BE2C (cell line): ENCODE results near the gene CD68.

Experiments used
- DNase-seq: peaks from one replicate; pipeline ENCODE4 v3.0.0-alpha.2; 2020
- H3K27me3 ChIP-seq: fragments of 250-450 bp; sonication (Bioruptor Pico); 2 replicates; pipeline ENCODE4 v1.5.1; 2020; ENCODE audit warnings: mild to moderate bottlenecking
- H3K36me3 ChIP-seq: fragments of 250-450 bp; sonication (Bioruptor Pico); 2 replicates; pipeline ENCODE4 v1.5.1; 2020; ENCODE audit warnings: mild to moderate bottlenecking
- H3K4me1 ChIP-seq: fragments of 250-450 bp; sonication (Bioruptor Pico); 2 replicates; pipeline ENCODE4 v1.5.1; 2020
- H3K4me3 ChIP-seq: 2 replicates; pipeline ENCODE4 v1.5.1; 2011; ENCODE audit warnings: low read depth, low read length
- H3K9me3 ChIP-seq: fragments of 250-450 bp; sonication (Bioruptor Pico); 2 replicates; pipeline ENCODE4 v1.5.1; 2020
- TF ChIP-seq, protein P1 (sequence below): IDR thresholded peaks from 2 replicates; pipeline ENCODE4 v1.5.1; 2012; ENCODE audit warnings: mild to moderate bottlenecking, low read depth, low read length

Gene CD68

DNA sequence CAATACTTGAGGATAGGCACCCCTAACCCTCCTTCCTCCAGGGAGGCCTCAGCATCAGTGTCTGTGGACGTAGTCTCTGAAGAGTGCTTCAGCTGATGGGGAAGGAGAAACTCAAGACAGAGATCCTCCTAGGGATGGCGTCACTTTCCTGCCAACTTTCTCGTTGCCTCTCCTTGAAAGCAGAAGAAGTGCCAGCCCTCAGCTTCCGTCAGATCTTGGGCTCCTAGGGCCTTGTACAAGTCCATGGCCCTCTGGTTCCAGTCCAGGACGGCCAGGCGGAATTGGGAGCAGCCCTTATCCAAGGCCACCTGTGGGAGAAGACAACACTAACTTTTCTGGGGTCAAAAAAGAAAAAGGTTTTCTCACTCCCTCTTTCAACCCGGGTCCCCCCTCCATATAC is 46.9 kb downstream of the CD68 start:
- Histone ChIP-seq H3K4me1 (no peaks in the 10 kb centered on the region), H3K9me3 (no peaks in the 10 kb centered on the region), H3K4me3 (no peak overlapping the region), H3K36me3 (no peaks in the 10 kb centered on the region), H3K27me3 (no peaks in the 10 kb centered on the region)
- no peak for DNase-seq
- TF ChIP-seq, protein P1, sequence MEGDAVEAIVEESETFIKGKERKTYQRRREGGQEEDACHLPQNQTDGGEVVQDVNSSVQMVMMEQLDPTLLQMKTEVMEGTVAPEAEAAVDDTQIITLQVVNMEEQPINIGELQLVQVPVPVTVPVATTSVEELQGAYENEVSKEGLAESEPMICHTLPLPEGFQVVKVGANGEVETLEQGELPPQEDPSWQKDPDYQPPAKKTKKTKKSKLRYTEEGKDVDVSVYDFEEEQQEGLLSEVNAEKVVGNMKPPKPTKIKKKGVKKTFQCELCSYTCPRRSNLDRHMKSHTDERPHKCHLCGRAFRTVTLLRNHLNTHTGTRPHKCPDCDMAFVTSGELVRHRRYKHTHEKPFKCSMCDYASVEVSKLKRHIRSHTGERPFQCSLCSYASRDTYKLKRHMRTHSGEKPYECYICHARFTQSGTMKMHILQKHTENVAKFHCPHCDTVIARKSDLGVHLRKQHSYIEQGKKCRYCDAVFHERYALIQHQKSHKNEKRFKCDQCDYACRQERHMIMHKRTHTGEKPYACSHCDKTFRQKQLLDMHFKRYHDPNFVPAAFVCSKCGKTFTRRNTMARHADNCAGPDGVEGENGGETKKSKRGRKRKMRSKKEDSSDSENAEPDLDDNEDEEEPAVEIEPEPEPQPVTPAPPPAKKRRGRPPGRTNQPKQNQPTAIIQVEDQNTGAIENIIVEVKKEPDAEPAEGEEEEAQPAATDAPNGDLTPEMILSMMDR = no peak

DNA sequence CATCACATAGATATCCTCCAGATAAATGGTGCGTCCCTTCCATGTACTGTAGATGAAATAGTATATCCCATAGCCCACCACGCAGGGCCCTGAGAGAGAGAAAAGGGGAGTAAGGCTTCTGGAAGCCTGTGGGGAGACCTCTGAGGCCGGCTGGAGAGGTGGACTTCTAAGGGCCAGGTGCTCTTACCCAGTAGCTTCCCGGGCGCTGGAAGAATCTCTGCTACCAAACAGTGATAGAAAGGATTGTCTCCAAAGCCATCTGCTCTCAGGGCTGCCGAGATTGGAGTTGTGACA is 47.5 kb downstream of the CD68 start:
- H3K9me3 ChIP-seq = no peaks in the 10 kb centered on the region
- TF ChIP-seq, protein P1 = no peak
- no peaks in the 10 kb centered on the region for H3K27me3 ChIP-seq
- H3K4me3 ChIP-seq = peak overlapping the region; percentile 66
- no peaks in the 10 kb centered on the region for H3K4me1 ChIP-seq
- H3K36me3 ChIP-seq = no peaks in the 10 kb centered on the region
- no peak for DNase-seq

DNA sequence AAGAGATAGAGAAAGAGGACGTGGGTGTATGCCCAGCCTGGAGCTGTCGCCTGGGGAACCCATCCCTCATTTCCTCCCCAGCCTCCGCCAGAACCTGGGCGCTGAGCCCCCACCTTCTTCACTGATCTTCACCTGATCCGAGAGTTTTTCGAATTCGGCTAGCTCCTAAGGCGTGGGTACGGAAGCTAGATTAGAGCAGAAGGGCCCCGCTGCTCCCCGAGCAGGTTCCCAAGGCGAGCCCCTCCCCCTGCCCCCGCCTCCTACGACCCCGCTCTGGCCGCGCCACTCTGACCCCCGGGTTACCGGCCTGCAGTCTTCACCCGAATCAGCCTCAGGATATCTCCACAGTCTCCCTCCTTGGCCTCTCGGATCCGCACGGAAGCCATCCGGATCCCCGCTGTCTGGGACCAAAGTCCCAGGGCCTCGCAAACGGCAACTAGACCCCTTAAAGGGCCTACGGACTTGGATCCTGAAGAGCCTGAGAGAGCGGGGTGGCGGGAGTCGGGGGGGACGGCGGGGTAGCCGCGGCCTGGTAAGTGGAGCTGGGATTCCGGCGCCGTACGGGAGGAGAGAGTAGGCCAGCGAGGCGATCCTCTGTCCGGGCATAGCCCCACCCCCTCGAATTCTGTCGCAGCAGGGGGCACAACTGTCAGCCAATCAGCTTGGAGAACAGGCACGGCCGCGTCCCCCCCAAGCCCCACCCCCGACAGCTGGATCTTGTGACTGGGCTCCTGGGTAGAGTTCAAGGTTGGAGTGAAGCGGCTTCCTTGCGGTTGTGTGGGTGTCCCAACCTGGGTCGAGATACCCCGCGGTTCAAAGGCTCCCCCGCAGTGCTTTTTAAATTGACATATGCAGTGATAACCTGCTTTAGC is 48.0 kb downstream of the CD68 start, which contains the start of gene SAT2:
Gene SAT2, minus strand, starts transcription at position 572 of the 872 bp plus-strand sequence. Its CDS starts 186 bp downstream, at position 386.
- Histone ChIP-seq H3K36me3 (no peaks in the 10 kb centered on the region), H3K9me3 (no peaks in the 10 kb centered on the region), H3K4me1 (no peaks in the 10 kb centered on the region), H3K4me3 (peak within 1 kb of the TSS; percentile 66), H3K27me3 (no peaks in the 10 kb centered on the region)
- peak; percentile 89 for DNase-seq
- TF ChIP-seq, protein P1 = no peak

DNA sequence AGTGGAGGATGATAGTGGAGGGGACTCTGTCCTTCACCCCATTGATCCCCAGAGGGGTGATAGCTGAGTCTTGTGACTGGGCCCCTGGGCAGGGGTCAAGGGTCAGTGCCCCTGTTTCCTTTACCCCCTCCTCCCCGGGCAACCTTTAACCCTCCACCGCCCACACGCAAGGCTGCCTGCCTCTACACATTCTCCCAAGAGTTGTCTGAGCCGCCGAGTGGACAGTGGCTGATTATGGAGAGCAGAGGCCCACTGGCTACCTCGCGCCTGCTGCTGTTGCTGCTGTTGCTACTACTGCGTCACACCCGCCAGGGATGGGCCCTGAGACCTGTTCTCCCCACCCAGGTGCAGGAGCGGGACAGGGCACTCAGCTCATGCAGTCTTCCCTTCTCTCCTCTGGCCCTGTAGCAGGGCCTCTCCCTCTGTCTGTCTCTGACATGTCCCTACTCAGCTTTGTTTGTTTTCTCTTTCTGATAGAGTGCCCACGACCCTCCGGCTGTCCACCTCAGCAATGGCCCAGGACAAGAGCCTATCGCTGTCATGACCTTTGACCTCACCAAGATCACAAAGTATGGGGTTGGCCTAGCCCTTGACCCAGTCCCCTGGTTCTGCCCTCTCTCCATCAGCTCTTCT is 50.6 kb downstream of the CD68 start, which contains the start of gene SHBG:
Gene SHBG, plus strand, starts transcription at position 197 of the 633 bp plus-strand sequence. Its CDS starts 38 bp downstream, at position 235.
- no peaks in the 10 kb centered on the region for H3K36me3 ChIP-seq
- H3K4me3 ChIP-seq = no peak within 1 kb of the TSS
- H3K4me1 ChIP-seq = no peaks in the 10 kb centered on the region
- TF ChIP-seq, protein P1 = no peak
- DNase-seq = no peak
- no peaks in the 10 kb centered on the region for H3K27me3 ChIP-seq
- H3K9me3 ChIP-seq = no peaks in the 10 kb centered on the region
